ENCODE data around the gene LSAMP.
A peak's percentile ranks its signal among the peaks of the same experiment; 100 is the strongest.

LSAMP gene

GRCh38 chr3:116445311-116445841, at the start of gene LSAMP:
Gene LSAMP, minus strand, starts transcription at chr3:116445487.
- no peak for DNase-seq (ENCODE audit: low read depth)

- no peak for DNase-seq (ENCODE audit: low read depth)
Measured at GRCh38 chr3:116492379-116492778, 47.1 kb upstream of the LSAMP start.

GRCh38 chr3:116483135-116483534, 37.8 kb upstream of the LSAMP start:
- DNase-seq (ENCODE audit: low read depth) = no peak

GRCh38 chr3:116476691-116477090, 31.4 kb upstream of the LSAMP start:
- no peak for DNase-seq (ENCODE audit: low read depth)

GRCh38 chr3:116474801-116475200, 29.5 kb upstream of the LSAMP start:
- DNase-seq (ENCODE audit: low read depth) = peak; percentile 42

- DNase-seq (ENCODE audit: low read depth) = peak; percentile 14
Measured at GRCh38 chr3:116474032-116474780, 28.9 kb upstream of the LSAMP start.

GRCh38 chr3:116473602-116474001, 28.3 kb upstream of the LSAMP start:
- DNase-seq (ENCODE audit: low read depth) = peak; percentile 11

- DNase-seq (ENCODE audit: low read depth) = no peak
Measured at GRCh38 chr3:116470605-116471197, 25.4 kb upstream of the LSAMP start.

- DNase-seq (ENCODE audit: low read depth) = no peak
Measured at GRCh38 chr3:116469546-116469945, 24.3 kb upstream of the LSAMP start.

- DNase-seq (ENCODE audit: low read depth) = no peak
Measured at GRCh38 chr3:116464276-116464798, 19.1 kb upstream of the LSAMP start.

GRCh38 chr3:116453666-116454346, 8.5 kb upstream of the LSAMP start:
- DNase-seq (ENCODE audit: low read depth) = no peak

- no peak for DNase-seq (ENCODE audit: low read depth)
Measured at GRCh38 chr3:116449546-116450350, 4.5 kb upstream of the LSAMP start.

GRCh38 chr3:116445990-116446389, 703 bp upstream of the LSAMP start:
- no peak for DNase-seq (ENCODE audit: low read depth)

- DNase-seq (ENCODE audit: low read depth) = no peak
Measured at GRCh38 chr3:116444819-116445310, 422 bp downstream of the LSAMP start.

- DNase-seq (ENCODE audit: low read depth) = no peak
Measured at GRCh38 chr3:116444115-116444747, 1.1 kb downstream of the LSAMP start.

GRCh38 chr3:116443191-116443661, 2.1 kb downstream of the LSAMP start:
- no peak for DNase-seq (ENCODE audit: low read depth)

GRCh38 chr3:116442331-116443021, 2.8 kb downstream of the LSAMP start:
- DNase-seq (ENCODE audit: low read depth) = no peak

GRCh38 chr3:116441652-116442051, 3.6 kb downstream of the LSAMP start:
- DNase-seq (ENCODE audit: low read depth) = no peak

- no peak for DNase-seq (ENCODE audit: low read depth)
Measured at GRCh38 chr3:116440196-116440595, 5.1 kb downstream of the LSAMP start.

GRCh38 chr3:116433552-116433951, 11.7 kb downstream of the LSAMP start:
- no peak for DNase-seq (ENCODE audit: low read depth)

Data from CMK (cell line).